ENCODE data around the gene ROBO1. TPM values are rescaled to one million over a fixed set of nuclear protein-coding genes. Genes with fewer than 3 reads are reported as not detected.

ROBO1 gene
- total RNA-seq, 1 donor, result 88.5 TPM

DNA sequence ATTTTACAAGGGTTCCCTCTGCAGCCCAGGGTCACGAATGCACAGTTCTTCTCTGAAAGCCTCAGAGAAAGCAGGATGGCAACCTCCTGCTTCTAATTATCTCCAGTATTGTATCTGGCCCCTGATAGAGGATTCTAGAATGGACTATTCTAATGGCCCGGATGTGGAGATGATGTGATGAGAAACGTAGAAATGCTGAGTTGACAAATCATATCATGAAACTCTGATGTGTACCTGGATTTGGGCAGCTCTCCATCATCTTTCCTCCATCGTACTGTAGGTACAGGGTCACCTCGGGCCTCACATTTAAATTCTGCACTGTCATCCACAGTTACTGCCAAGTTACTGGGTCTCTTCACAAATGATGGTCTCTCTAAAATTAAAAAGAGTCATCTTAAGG, 1050.8 kb downstream of the ROBO1 start:
- TF ChIP-seq, protein P1, sequence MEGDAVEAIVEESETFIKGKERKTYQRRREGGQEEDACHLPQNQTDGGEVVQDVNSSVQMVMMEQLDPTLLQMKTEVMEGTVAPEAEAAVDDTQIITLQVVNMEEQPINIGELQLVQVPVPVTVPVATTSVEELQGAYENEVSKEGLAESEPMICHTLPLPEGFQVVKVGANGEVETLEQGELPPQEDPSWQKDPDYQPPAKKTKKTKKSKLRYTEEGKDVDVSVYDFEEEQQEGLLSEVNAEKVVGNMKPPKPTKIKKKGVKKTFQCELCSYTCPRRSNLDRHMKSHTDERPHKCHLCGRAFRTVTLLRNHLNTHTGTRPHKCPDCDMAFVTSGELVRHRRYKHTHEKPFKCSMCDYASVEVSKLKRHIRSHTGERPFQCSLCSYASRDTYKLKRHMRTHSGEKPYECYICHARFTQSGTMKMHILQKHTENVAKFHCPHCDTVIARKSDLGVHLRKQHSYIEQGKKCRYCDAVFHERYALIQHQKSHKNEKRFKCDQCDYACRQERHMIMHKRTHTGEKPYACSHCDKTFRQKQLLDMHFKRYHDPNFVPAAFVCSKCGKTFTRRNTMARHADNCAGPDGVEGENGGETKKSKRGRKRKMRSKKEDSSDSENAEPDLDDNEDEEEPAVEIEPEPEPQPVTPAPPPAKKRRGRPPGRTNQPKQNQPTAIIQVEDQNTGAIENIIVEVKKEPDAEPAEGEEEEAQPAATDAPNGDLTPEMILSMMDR (IDR thresholded peaks at IDR 0.05; ENCODE audit: insufficient read depth, low read depth, low read length), result no peak
- no peak for DNase-seq (ENCODE audit: low read depth)
- no peak overlapping the region for H3K4me3 ChIP-seq (ENCODE audit: low read depth, low read length)

DNA sequence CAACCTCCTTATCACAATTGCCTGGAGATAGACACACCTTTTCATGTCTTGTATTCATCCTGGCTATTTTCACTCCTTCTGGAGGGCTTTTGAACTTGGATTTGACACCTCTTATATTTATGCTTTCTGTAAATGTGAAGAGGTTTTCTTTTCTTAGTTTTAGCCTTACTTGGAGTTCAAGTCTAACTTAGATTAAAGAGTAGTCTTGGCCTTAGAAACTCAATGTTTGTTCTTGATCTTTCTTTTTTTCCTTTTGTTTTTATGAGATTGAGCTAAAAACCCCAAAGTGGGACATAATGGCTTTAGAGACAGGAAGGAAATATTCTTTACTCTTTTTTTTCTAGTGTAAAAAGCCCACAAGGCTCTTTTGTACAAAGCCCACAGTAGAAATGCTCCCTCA, 1054.9 kb downstream of the ROBO1 start:
- DNase-seq (ENCODE audit: low read depth), result no peak
- TF ChIP-seq, protein P1 (IDR thresholded peaks at IDR 0.05; ENCODE audit: insufficient read depth, low read depth, low read length), result no peak

DNA sequence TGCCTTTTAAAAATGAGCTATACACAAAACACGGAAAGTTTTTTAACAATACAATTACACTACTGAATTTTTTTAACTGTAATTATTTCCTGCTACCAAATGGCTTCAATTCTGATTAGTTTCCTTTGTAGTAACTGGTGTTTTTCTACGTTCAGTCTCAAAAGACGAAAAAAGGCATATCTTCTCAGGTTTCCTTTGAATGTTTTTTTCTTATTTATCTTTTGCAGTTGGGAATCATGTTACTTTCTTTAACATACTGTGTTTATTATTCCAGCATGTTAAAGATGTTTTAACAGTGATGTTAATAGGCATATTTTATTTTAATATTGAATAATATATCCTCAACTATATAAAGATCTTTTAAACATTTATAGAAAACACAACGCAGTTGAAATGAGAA, 1055.5 kb downstream of the ROBO1 start:
- H3K4me3 ChIP-seq (ENCODE audit: low read depth, low read length), result no peak overlapping the region
- TF ChIP-seq, protein P1 (IDR thresholded peaks at IDR 0.05; ENCODE audit: insufficient read depth, low read depth, low read length), result no peak
- DNase-seq (ENCODE audit: low read depth), result no peak

More for the DNA sequence above, 1054.9 kb downstream of the ROBO1 start:
- H3K4me3 ChIP-seq (ENCODE audit: low read depth, low read length), result no peak overlapping the region

DNA sequence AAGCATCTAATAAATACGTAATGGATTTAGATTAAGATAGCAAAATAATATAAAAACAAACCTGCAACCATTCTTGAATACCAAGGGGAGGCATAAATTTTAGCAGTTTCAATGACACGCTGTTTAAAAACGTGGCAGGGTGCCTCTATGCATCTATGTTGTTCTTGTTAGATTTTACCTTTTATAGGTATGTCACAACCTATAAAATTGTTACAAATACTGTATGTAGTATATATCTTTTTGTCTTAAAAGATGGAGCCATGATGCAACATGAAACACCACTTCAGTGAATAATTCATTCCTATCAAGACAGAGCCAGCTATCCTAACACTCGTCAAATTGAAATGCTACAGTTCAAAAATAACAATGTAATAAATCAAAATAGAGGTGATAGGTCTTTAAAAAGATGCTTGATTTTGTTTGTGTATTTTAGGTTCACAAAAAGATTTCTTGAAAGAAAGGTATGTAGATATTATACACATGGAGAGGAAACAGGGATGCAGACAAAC, 1059.2 kb downstream of the ROBO1 start:
- DNase-seq (ENCODE audit: low read depth), result no peak
- H3K4me3 ChIP-seq (ENCODE audit: low read depth, low read length), result no peak overlapping the region
- TF ChIP-seq, protein P1 (IDR thresholded peaks at IDR 0.05; ENCODE audit: insufficient read depth, low read depth, low read length), result no peak

DNA sequence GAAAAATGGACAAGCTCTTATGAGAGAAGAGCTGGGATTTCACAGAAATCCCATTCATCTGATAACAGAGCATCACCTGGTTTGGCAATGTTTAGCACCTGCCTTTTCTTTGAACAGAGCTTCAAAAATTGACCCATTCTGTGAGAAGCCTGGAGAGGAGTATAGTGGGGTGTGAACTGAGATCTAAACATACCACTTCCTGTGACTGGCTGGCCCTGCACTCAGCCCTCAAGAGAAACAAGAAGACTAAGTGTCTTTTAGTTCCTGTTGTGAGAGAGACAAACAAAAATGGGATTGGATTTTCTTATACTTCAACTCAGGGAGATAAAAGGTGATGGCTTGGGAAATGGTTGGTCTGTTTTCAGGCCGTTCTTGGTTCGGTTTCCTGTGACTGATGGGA, 1060.2 kb downstream of the ROBO1 start:
- TF ChIP-seq, protein P1 (IDR thresholded peaks at IDR 0.05; ENCODE audit: insufficient read depth, low read depth, low read length), result no peak
- no peak overlapping the region for H3K4me3 ChIP-seq (ENCODE audit: low read depth, low read length)
- no peak for DNase-seq (ENCODE audit: low read depth)

DNA sequence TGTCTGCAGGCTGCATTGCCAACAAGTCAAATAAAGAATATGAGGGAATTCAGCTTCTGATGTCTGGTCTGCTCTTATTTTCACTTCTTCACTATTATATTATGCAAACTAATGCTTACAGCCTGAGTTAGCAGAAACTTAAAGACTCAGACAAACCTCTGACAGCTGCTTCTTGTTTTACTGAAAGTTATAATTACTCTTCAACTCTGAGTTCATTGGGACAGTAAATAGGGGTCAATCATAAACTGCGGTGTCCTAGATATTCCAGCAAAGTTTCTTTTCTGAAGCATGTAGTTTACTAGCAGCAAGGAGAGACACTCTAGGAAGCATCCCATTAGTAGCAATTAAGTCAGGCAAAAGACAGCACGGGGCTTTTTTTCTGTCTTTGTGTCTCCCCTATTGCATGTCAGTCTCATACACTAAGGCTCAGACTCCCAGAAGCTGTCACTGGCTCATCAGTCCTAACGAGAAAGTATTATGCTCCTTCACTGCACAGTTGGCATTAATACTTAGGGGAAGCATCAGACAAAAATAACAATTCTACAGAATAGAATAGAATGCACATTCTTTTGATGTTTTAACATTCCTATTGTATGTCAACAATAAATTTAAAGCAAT, 1060.8 kb downstream of the ROBO1 start:
- TF ChIP-seq, protein P1 (IDR thresholded peaks at IDR 0.05; ENCODE audit: insufficient read depth, low read depth, low read length), result no peak
- DNase-seq (ENCODE audit: low read depth), result no peak
- no peak overlapping the region for H3K4me3 ChIP-seq (ENCODE audit: low read depth, low read length)

DNA sequence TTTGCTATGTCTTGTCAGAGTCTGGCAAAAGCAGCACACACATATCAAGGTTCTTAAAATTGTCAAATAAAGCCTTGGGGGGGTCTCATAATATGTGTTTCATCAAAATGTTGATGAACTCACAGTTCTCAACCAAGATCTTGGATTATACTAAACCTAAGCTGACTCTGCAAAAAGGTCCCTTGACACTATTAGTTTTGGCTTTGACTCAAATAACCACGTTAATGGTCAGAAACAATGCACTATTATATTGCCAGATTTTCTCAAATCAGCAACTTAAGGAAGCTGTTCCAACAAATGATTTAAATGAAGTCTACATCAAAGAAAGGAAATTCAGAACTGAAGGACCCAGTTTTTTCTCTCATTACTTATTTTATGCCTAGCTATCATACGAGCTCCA, 1063.9 kb downstream of the ROBO1 start:
- TF ChIP-seq, protein P1 (IDR thresholded peaks at IDR 0.05; ENCODE audit: insufficient read depth, low read depth, low read length), result no peak
- no peak for DNase-seq (ENCODE audit: low read depth)
- H3K4me3 ChIP-seq (ENCODE audit: low read depth, low read length), result no peak overlapping the region
